Cardiac muscle cell (in vitro differentiated cells and primary cell): ENCODE data around the gene TBX20. TPM values are rescaled to one million over a fixed set of nuclear protein-coding genes. Genes with fewer than 3 reads are reported as not detected.
"Not testable (repeated sequence)": the region's sequence is repeated elsewhere in the genome, so short reads cannot be mapped to it uniquely, and the experiment has no call there.

Experiments used
- DNase-seq, 2 donors: peaks; one replicate each; pipeline versions ENCODE4 v3.0.0 to v3.0.0-alpha.2; 2010 to 2017; ENCODE audit warnings: low read depth in 1 of 2, low spot score in 1 of 2
- H3K27ac ChIP-seq: fragments of 200-600 bp; sonication (generic); 2 replicates; pipeline ENCODE4 v1.5.1; 2016
- H3K27me3 ChIP-seq: fragments of 200-600 bp; sonication (generic); 2 replicates; pipeline ENCODE4 v1.6.0; 2016; ENCODE audit warnings: control low read depth
- H3K36me3 ChIP-seq: fragments of 200-600 bp; sonication (generic); 2 replicates; pipeline ENCODE4 v1.5.1; 2016; ENCODE audit warnings: control low read depth
- H3K4me1 ChIP-seq: fragments of 200-600 bp; sonication (generic); 2 replicates; pipeline ENCODE4 v1.8.1; 2017; ENCODE audit warnings: low read depth, mild to moderate bottlenecking, mixed run types
- H3K4me3 ChIP-seq: fragments of 200-600 bp; sonication (generic); 2 replicates; pipeline ENCODE4 v1.5.1; 2016; ENCODE audit warnings: mild to moderate bottlenecking
- H3K9me3 ChIP-seq: fragments of 200-600 bp; sonication (generic); 2 replicates; pipeline ENCODE4 v1.5.1; 2017; ENCODE audit warnings: low read depth, mild to moderate bottlenecking, control low read depth
- polyA plus RNA-seq: library from polyadenylated mRNA; unstranded; fragments of >200 nt; fragmentation: Nextera tagmentation; extraction: Ambion mirVana; gene quantifications from 2 replicates; pipeline ENCODE4 v1.2.1, GENCODE V29; 2016
- total RNA-seq: library from RNA; depleted of rRNA; stranded (reverse); fragments of >200 nt; gene quantifications from 2 replicates; pipeline ENCODE4 v1.2.3, GENCODE V29; 2016
- TF ChIP-seq, protein P1 (sequence below): IDR thresholded peaks from 2 replicates; pipeline ENCODE4 v1.5.1; 2012; ENCODE audit warnings: low read depth, mild to moderate bottlenecking, low read length

Gene TBX20
- total and polyA plus RNA-seq, 2 experiments from 2014 or later = 25.0 to 482 TPM

GRCh38 chr7:35241436-35241835 lies 12.5 kb downstream of the TBX20 start:
- Histone ChIP-seq H3K36me3 (peaks cover 84% of the 10 kb centered on the region), H3K27me3 (no peaks in the 10 kb centered on the region), H3K4me1 (peaks cover 25% of the 10 kb centered on the region), H3K4me3 (no peak overlapping the region), H3K9me3 (no peaks in the 10 kb centered on the region), H3K27ac (peak overlapping the region; percentile 18)
- TF ChIP-seq, protein P1, sequence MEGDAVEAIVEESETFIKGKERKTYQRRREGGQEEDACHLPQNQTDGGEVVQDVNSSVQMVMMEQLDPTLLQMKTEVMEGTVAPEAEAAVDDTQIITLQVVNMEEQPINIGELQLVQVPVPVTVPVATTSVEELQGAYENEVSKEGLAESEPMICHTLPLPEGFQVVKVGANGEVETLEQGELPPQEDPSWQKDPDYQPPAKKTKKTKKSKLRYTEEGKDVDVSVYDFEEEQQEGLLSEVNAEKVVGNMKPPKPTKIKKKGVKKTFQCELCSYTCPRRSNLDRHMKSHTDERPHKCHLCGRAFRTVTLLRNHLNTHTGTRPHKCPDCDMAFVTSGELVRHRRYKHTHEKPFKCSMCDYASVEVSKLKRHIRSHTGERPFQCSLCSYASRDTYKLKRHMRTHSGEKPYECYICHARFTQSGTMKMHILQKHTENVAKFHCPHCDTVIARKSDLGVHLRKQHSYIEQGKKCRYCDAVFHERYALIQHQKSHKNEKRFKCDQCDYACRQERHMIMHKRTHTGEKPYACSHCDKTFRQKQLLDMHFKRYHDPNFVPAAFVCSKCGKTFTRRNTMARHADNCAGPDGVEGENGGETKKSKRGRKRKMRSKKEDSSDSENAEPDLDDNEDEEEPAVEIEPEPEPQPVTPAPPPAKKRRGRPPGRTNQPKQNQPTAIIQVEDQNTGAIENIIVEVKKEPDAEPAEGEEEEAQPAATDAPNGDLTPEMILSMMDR = no peak
- DNase-seq = no peak

GRCh38 chr7:35241008-35241407 lies 12.9 kb downstream of the TBX20 start:
- not testable (repeated sequence) for H3K9me3 ChIP-seq, H3K4me3 ChIP-seq, H3K27me3 ChIP-seq, DNase-seq
- peaks cover 21% of the 10 kb centered on the region for H3K4me1 ChIP-seq
- peak overlapping the region; percentile 18 for H3K27ac ChIP-seq
- H3K36me3 ChIP-seq = peaks cover 80% of the 10 kb centered on the region

GRCh38 chr7:35238456-35238855 lies 15.4 kb downstream of the TBX20 start:
- H3K4me3 ChIP-seq, H3K27me3 ChIP-seq, DNase-seq, H3K9me3 ChIP-seq, H3K27ac ChIP-seq: not testable (repeated sequence)
- Histone ChIP-seq H3K4me1 (peaks cover 11% of the 10 kb centered on the region), H3K36me3 (peaks cover 67% of the 10 kb centered on the region)

DNA sequence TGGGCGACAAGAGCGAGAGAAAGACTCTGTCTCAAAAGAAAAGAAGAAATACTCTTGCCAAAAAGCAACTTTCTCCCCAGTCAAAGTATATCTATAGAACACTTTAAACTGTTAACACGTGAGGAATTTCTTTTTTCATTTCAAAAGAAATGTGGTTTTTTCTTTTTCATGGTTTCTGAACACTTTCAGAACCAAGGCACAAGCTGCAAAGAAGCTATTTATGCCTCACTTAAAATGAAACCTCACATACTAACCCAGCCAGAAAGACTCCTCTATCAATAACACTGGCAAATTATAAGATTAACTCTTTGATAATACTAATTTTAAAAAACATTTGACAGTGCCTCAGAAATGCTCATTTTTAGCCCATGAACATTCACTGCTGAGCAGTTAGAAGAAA lies 20.9 kb downstream of the TBX20 start:
- Histone ChIP-seq H3K27me3 (no peaks in the 10 kb centered on the region), H3K36me3 (peaks cover 55% of the 10 kb centered on the region), H3K27ac (peak overlapping the region; percentile 79), H3K4me3 (no peak overlapping the region), H3K9me3 (no peaks in the 10 kb centered on the region), H3K4me1 (peaks cover 49% of the 10 kb centered on the region)
- TF ChIP-seq, protein P1 = no peak
- DNase-seq = no peak

GRCh38 chr7:35231221-35231620 lies 22.7 kb downstream of the TBX20 start:
- H3K4me3 ChIP-seq, H3K9me3 ChIP-seq, H3K27me3 ChIP-seq, DNase-seq: not testable (repeated sequence)
- peaks cover 49% of the 10 kb centered on the region for H3K4me1 ChIP-seq
- H3K27ac ChIP-seq = peak overlapping the region; percentile 79
- peaks cover 59% of the 10 kb centered on the region for H3K36me3 ChIP-seq

GRCh38 chr7:35229116-35229780 lies 24.7 kb downstream of the TBX20 start:
- H3K9me3 ChIP-seq, H3K27me3 ChIP-seq, DNase-seq, H3K4me3 ChIP-seq: not testable (repeated sequence)
- Histone ChIP-seq H3K36me3 (peaks cover 60% of the 10 kb centered on the region), H3K27ac (peak overlapping the region; percentile 79), H3K4me1 (peaks cover 46% of the 10 kb centered on the region)

DNA sequence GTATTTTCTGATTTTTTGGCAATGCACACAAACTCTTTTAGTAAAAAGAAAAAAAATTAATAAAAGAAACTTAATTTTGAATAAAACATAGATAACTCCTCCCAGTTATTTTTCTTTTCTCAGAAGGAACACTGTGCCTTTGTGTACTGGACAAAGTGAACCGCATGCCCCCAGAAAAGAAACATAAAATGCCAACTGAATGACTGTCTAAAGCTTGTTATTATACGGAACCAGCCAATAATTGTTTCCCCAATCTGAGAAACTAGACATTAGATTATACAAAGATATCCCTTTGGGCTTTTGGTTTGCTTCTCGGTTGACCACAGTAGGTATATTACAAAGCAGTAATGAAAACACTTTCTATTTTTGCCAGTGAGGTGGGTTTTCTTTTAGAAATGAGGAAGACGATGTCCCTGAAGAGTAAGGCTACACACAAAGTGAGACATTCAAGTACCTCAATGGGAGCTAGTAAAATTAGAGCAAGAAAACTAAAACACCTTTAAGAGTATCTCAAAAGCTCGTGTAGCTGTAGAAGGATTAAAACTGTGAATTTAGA lies 25.3 kb downstream of the TBX20 start:
- not testable (repeated sequence) for DNase-seq, H3K9me3 ChIP-seq, H3K4me3 ChIP-seq, H3K27me3 ChIP-seq
- Histone ChIP-seq H3K36me3 (peaks cover 57% of the 10 kb centered on the region), H3K27ac (peak overlapping the region; percentile 57), H3K4me1 (peaks cover 44% of the 10 kb centered on the region)

DNA sequence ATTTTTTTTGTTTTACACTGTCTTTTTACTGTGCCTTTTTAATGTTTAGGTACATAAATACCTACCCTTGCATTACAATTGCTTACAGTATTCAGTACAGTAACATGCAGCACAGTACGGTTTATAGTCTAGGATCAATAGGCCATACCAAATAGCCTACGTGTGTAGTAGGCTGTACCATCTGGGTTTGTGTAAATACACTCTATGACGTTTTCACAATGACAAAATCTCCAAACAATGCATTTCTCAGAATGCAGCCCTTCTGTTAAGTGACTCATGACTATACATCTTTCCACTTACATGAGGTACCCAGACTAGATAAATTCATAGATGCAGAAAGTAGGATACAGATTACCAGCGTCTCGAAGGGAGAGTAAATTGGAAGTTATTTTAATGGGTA lies 26.5 kb downstream of the TBX20 start:
- not testable (repeated sequence) for H3K27me3 ChIP-seq, H3K9me3 ChIP-seq, H3K4me3 ChIP-seq
- peak in 1 of 2 donors; percentile 63 for DNase-seq
- Histone ChIP-seq H3K4me1 (peaks cover 34% of the 10 kb centered on the region), H3K27ac (peak overlapping the region; percentile 43), H3K36me3 (peaks cover 49% of the 10 kb centered on the region)

DNA sequence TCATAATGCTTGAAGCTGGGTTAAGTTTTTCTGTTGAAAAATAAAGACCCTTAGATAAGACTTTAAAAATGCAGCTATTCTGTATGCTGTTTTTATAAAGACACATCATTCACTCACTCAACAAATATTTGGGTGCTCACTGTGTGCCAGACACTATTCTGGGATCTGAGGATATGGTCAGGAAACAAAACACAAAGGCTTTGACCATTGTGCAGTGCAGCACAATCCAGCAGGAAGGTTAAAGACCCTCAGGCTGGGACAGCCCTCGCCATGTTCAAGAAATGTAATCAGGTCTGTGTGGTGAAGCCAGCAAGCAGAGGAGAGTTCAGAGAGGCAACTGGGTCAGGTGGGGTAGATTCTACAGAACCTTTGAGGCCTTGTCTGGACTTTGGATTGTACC lies 31.5 kb downstream of the TBX20 start:
- not testable (repeated sequence) for H3K4me3 ChIP-seq, H3K27me3 ChIP-seq, DNase-seq, H3K9me3 ChIP-seq, H3K4me1 ChIP-seq
- Histone ChIP-seq H3K27ac (peak overlapping the region; percentile 65), H3K36me3 (peaks cover 36% of the 10 kb centered on the region)

DNA sequence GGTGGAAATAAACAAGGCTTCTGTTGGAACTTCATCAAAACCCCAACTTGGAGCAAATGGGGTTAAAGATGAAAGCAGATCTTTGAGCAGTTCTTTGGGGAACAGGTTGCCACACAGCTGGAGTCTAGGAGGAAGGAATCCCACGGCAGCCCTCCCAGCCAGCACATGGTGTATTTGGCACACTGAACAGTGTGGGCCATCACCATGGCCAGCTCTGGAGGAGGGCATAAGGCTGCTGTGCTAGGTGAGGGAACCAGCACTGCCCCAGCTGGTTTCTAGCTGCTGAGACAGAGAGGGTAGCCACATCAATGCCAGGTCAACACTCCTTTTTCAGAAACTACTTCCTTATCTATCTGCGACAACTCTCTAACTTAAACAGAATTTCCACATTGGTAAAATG lies 33.7 kb downstream of the TBX20 start:
- peaks cover 40% of the 10 kb centered on the region for H3K36me3 ChIP-seq
- not testable (repeated sequence) for H3K9me3 ChIP-seq, DNase-seq, H3K4me1 ChIP-seq, H3K4me3 ChIP-seq, H3K27me3 ChIP-seq
- peak overlapping the region; percentile 66 for H3K27ac ChIP-seq

GRCh38 chr7:35216033-35216432 lies 37.9 kb downstream of the TBX20 start:
- H3K4me3 ChIP-seq, H3K27me3 ChIP-seq, H3K9me3 ChIP-seq, DNase-seq, H3K4me1 ChIP-seq: not testable (repeated sequence)
- peak overlapping the region; percentile 21 for H3K27ac ChIP-seq
- peaks cover 53% of the 10 kb centered on the region for H3K36me3 ChIP-seq

DNA sequence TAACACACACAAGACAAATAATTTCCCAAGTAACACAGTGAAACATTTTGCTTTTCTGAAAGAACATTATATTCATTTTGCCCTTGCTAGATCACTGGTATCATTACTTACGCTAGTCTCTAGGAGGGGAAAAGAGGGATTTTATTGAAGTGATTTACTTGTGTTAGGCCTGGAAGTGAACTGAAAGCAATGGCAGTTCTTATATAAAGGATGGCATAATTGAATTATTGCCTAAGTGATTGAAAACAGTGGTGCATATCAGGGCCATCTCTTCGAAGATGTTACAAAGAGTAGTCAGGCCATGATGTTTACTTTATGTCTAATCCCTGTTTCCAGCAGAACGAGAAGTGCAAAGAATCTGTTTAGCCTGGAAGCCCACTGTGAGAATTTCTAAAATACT lies 38.8 kb downstream of the TBX20 start:
- peak overlapping the region; percentile 45 for H3K27ac ChIP-seq
- not testable (repeated sequence) for H3K4me3 ChIP-seq

More for the DNA sequence above, 38.8 kb downstream of the TBX20 start:
- not testable (repeated sequence) for H3K4me1 ChIP-seq, H3K27me3 ChIP-seq, H3K9me3 ChIP-seq, DNase-seq
- peaks cover 54% of the 10 kb centered on the region for H3K36me3 ChIP-seq
